ENCODE measurements around the gene DOCK1.

DNA sequence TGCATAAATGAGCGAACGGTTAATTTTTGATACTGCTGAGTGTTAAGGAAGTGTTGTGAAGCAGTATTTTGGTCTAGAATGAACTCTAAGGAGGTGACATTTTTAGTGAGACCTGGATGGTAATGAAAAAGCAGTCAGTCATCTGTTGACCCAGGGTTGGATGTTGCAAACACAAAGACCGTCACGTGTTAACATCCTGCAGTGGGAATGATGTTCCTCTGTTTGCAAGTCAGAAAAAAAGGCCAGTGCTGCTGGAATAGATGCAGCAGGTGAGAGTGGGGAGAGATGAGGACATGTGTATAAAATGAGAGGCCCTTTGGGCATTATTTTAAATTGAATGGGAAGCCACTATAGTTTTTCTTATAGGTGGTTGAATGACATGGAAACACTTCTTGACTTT, 251.9 kb downstream of the DOCK1 start:
- TF ChIP-seq, protein P1, sequence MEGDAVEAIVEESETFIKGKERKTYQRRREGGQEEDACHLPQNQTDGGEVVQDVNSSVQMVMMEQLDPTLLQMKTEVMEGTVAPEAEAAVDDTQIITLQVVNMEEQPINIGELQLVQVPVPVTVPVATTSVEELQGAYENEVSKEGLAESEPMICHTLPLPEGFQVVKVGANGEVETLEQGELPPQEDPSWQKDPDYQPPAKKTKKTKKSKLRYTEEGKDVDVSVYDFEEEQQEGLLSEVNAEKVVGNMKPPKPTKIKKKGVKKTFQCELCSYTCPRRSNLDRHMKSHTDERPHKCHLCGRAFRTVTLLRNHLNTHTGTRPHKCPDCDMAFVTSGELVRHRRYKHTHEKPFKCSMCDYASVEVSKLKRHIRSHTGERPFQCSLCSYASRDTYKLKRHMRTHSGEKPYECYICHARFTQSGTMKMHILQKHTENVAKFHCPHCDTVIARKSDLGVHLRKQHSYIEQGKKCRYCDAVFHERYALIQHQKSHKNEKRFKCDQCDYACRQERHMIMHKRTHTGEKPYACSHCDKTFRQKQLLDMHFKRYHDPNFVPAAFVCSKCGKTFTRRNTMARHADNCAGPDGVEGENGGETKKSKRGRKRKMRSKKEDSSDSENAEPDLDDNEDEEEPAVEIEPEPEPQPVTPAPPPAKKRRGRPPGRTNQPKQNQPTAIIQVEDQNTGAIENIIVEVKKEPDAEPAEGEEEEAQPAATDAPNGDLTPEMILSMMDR (IDR thresholded peaks at IDR 0.05): no peak
- TF ChIP-seq POLR2AphosphoS5 (IDR thresholded peaks at IDR 0.05) (no peak), POLR2A (IDR thresholded peaks at IDR 0.05) (no peak)
